ENCODE measurements around the gene GJD4. TPM values are rescaled to one million over a fixed set of nuclear protein-coding genes. Genes with fewer than 3 reads are reported as not detected.

The GJD4 gene
- total and polyA plus RNA-seq, 2 of the 4 experiments (the other 2 are of a cell fraction), result not detected

DNA sequence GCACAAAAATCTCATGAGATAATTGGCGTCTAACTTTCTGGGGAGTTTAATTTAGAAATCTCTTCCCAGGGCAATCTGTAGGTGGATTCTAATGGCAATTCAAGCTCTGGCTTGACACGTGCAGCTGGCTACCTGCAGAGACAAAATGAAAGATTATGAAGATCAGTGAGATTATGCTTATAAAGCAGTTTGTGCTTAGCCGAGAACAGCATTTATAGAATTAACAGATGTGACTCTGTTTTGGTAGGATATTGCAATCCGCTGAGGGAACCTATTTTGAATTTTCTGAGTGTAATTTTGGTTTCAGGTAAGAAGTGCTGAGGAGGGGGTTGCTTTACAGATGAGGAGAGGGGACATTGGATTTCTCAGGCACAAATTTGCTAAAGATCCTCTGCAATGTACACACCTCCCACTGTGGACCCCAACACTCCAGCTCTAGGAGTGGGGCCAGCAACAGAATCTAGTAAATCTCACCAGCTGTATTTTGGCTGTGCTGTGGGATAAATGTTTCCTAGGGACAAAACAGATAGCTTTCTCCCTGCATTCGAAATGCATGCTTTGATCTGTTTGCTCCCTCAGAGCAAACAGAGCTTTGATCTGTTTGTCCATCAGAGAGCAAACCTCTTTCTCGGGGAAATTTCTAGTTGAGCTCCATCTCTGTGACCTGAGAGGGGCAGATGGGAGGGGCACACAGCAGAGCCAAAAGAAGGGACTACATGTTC lies 7.4 kb downstream of the GJD4 start:
- 0 out of 2 replicates have a peak, but pooled peaks cover 2% of the 10 kb centered on the region for H3K9me3 ChIP-seq (ENCODE audit: control insufficient read depth, insufficient read depth, low read length)
- no peak overlapping the region for H3K23ac ChIP-seq (ENCODE audit: low read depth, low read length)
- H2BK20ac ChIP-seq (ENCODE audit: low read depth, low read length), result no peak overlapping the region
- H3K18ac ChIP-seq (ENCODE audit: low read depth, low read length), result no peak overlapping the region
- ChIA-PET POLR2A (ENCODE audit: unreplicated experiment) (no interaction called here), CTCF (interaction anchor here (0.7 to 2.0 kb wide), 2 partner anchors 24 to 1167 kb away, joined by 3 to 6 read pairs; no protein-coding TSS in a partner anchor)
- no peak overlapping the region for H3K4me2 ChIP-seq (ENCODE audit: low read depth, low read length)
- H3K4me1 ChIP-seq (ENCODE audit: control insufficient read depth, insufficient read depth, low read length), result peaks cover 2% of the 10 kb centered on the region
- no peak overlapping the region for H4K91ac ChIP-seq (ENCODE audit: insufficient read depth, low read depth, low read length)
- no peak overlapping the region for H2BK15ac ChIP-seq (ENCODE audit: low read depth, low read length)
- no peak for DNase-seq
- no peak overlapping the region for H3K56ac ChIP-seq (ENCODE audit: extremely low read depth, insufficient read depth, low read length)
- H3K27ac ChIP-seq (ENCODE audit: insufficient read depth, low read length), result no peak overlapping the region
- WGBS, 2 experiments (ENCODE audit: extremely low coverage in 2 of 2, insufficient read length in 1 of 2), result 21% methylated on average over 3 of the region's 6 CpGs; no CpG with 5 or more reads in 1 of the 2 experiments
- no peak overlapping the region for H3K4me3 ChIP-seq (ENCODE audit: insufficient read depth, low read depth, low read length)
- intact Hi-C loops (cut with micrococcal nuclease) (loop anchor here (5.0 kb wide), 1 partner anchor 1265 kb away; no protein-coding TSS in a partner anchor), in situ Hi-C loops (cut with MboI; ENCODE audit: low sequenced_read_pairs) (no loop called here), dilution Hi-C loops (cut with HindIII; ENCODE audit: low sequenced_read_pairs, unreplicated experiment) (no loop called here)
- no TSS peak for BruUV-seq (replicated peaks)
- no peaks in the 10 kb centered on the region for H3K9me1 ChIP-seq (ENCODE audit: insufficient read depth, low read length)
- no peak overlapping the region for H2BK120ac ChIP-seq (ENCODE audit: low read depth, low read length)
- no peak overlapping the region for H3K9ac ChIP-seq (ENCODE audit: low read depth, low read length)
- peak overlapping the region; percentile 5 for H2AK9ac ChIP-seq (replicated peaks; ENCODE audit: low read depth, low read length, poor library complexity)
- no peak overlapping the region for H2BK5ac ChIP-seq (ENCODE audit: low read depth, low read length, poor library complexity, severe bottlenecking)
- H3K14ac ChIP-seq (replicated peaks; ENCODE audit: low read depth, low read length), result no peak overlapping the region
- H3K36me3 ChIP-seq (ENCODE audit: control insufficient read depth, insufficient read depth, low read length), result no peaks in the 10 kb centered on the region
- no peaks in the 10 kb centered on the region for H3K79me1 ChIP-seq (ENCODE audit: low read depth in 1 of 2, low read length in 2 of 2)
- TF ChIP-seq RFX5 (IDR thresholded peaks at IDR 0.05; ENCODE audit: low read depth, low read length) (no peak), MAFK (IDR thresholded peaks at IDR 0.05; ENCODE audit: low read depth, low read length) (peak; percentile 31; the same call in 1 of the 2 replicates), BHLHE40 (IDR thresholded peaks at IDR 0.05; ENCODE audit: low read depth, low read length) (no peak), CHD1 (IDR thresholded peaks at IDR 0.05; ENCODE audit: low read depth, low read length) (no peak)
- TF ChIP-seq, protein P1, sequence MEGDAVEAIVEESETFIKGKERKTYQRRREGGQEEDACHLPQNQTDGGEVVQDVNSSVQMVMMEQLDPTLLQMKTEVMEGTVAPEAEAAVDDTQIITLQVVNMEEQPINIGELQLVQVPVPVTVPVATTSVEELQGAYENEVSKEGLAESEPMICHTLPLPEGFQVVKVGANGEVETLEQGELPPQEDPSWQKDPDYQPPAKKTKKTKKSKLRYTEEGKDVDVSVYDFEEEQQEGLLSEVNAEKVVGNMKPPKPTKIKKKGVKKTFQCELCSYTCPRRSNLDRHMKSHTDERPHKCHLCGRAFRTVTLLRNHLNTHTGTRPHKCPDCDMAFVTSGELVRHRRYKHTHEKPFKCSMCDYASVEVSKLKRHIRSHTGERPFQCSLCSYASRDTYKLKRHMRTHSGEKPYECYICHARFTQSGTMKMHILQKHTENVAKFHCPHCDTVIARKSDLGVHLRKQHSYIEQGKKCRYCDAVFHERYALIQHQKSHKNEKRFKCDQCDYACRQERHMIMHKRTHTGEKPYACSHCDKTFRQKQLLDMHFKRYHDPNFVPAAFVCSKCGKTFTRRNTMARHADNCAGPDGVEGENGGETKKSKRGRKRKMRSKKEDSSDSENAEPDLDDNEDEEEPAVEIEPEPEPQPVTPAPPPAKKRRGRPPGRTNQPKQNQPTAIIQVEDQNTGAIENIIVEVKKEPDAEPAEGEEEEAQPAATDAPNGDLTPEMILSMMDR (conservative IDR thresholded peaks at IDR 0.05; ENCODE audit: low read depth, low read length), result no peak
- TF ChIP-seq, protein P2, sequence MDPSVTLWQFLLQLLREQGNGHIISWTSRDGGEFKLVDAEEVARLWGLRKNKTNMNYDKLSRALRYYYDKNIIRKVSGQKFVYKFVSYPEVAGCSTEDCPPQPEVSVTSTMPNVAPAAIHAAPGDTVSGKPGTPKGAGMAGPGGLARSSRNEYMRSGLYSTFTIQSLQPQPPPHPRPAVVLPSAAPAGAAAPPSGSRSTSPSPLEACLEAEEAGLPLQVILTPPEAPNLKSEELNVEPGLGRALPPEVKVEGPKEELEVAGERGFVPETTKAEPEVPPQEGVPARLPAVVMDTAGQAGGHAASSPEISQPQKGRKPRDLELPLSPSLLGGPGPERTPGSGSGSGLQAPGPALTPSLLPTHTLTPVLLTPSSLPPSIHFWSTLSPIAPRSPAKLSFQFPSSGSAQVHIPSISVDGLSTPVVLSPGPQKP (IDR thresholded peaks at IDR 0.05; ENCODE audit: borderline replicate concordance, low read depth, low read length), result no peak
- no peak for ATAC-seq (ENCODE audit: low read depth)
- no peak overlapping the region for H4K5ac ChIP-seq (ENCODE audit: low read depth, low read length)
- H4K20me1 ChIP-seq (ENCODE audit: insufficient read depth, low read length), result no peaks in the 10 kb centered on the region
- H3K4ac ChIP-seq (ENCODE audit: low read depth, low read length), result no peak overlapping the region
- H2AFZ ChIP-seq (replicated peaks; ENCODE audit: low read length, poor library complexity), result no peak overlapping the region
- no peak overlapping the region for H4K8ac ChIP-seq (ENCODE audit: low read depth in 2 of 2, low read length in 2 of 2)
- H2AK5ac ChIP-seq (ENCODE audit: low read depth, low read length), result no peak overlapping the region
- H3K27me3 ChIP-seq (ENCODE audit: control insufficient read depth, insufficient read depth, low read length), result peaks cover 29% of the 10 kb centered on the region
